Measurements from ENCODE around the gene LAMB4. TPM values are rescaled to one million over a fixed set of nuclear protein-coding genes. Genes with fewer than 3 reads are reported as not detected.

The LAMB4 gene
- total RNA-seq, 3 donors from 2014 or later = not detected

DNA sequence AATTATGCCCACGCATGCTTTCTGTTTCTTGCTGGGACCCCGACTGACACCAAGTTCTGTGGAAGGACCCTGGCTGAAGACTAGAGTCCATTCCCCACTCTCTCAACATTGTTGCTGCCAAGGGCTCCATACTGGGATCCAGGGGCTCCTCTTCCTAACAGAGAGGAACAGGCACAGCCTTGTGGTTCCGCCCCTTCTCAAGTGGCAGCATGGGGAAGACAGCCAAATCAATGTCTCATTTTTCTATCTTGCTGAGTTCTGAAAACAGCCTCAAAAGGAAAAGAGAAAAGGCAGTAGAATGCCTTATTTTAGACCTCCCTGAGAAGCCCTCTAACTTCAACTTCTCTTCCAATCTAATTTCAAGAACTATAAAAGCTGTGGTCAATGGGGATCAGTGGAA, 103.5 kb downstream of the LAMB4 start:
- DNase-seq = no peak
- Mint-ChIP-seq H3K9me3 (no peaks in the 10 kb centered on the region), H3K4me3 (no peak overlapping the region), H3K27me3 (ENCODE audit: low read depth) (peaks cover 8% of the 10 kb centered on the region), H3K4me1 (ENCODE audit: low read depth) (no peaks in the 10 kb centered on the region), H3K36me3 (ENCODE audit: insufficient read depth) (no peaks in the 10 kb centered on the region)
- no peak for ATAC-seq

- Mint-ChIP-seq H3K27me3 (ENCODE audit: low read depth) (peaks cover 8% of the 10 kb centered on the region), H3K4me3 (no peak overlapping the region), H3K36me3 (ENCODE audit: insufficient read depth) (no peaks in the 10 kb centered on the region), H3K4me1 (ENCODE audit: low read depth) (no peaks in the 10 kb centered on the region), H3K9me3 (no peaks in the 10 kb centered on the region)
- DNase-seq = no peak
- ATAC-seq = no peak
Observed at GRCh38 chr7:108026116-108026515, 104.0 kb downstream of the LAMB4 start.

DNA sequence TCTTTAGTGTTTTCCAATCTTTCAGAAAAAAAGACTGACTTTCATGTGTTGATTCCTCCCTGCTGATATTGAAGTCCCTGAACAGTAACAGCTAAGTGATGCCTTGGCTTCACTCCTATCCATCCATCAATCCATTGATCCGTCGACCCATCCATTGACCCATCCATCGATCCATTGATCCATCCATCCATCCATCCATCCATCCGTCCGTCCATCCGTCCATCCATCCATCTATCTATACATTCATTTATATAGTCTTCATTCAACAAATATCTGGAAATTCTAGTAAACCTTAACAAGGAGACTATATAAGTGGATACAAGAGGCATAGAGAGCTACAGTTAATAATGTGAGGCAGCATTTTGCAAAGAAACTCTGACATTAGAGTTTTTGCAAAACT, 105.6 kb downstream of the LAMB4 start:
- Mint-ChIP-seq H3K27me3 (ENCODE audit: low read depth) (peaks cover 10% of the 10 kb centered on the region), H3K9me3 (no peaks in the 10 kb centered on the region), H3K36me3 (ENCODE audit: insufficient read depth) (no peaks in the 10 kb centered on the region), H3K4me3 (no peak overlapping the region), H3K4me1 (ENCODE audit: low read depth) (no peaks in the 10 kb centered on the region)
- no peak for DNase-seq
- no peak for ATAC-seq

DNA sequence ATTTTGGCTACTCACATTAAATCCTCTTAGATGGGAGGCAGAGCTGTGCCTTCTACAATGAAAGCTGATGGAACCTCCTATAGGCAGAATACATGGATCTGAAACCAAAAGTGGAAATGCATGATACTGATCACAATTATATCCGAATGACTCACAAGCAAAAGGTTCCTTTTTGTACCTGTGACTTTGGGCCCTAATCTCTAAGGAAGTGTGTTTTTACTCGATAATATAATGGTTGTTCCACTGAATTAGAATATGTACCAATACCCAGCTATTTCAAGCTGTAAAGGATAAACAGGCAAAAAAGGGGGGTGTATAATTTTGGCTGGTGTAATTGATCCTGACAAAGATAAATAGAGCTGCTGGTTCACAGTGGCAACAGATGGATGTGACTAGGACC, 109.6 kb downstream of the LAMB4 start:
- ATAC-seq (no peak), DNase-seq (no peak)
- H3K27me3 Mint-ChIP-seq (ENCODE audit: low read depth) = peaks cover 21% of the 10 kb centered on the region
- H3K9me3 Mint-ChIP-seq = no peaks in the 10 kb centered on the region
- H3K36me3 Mint-ChIP-seq (ENCODE audit: insufficient read depth) = no peaks in the 10 kb centered on the region
- no peaks in the 10 kb centered on the region for H3K4me1 Mint-ChIP-seq (ENCODE audit: low read depth)
- H3K4me3 Mint-ChIP-seq = no peak overlapping the region

DNA sequence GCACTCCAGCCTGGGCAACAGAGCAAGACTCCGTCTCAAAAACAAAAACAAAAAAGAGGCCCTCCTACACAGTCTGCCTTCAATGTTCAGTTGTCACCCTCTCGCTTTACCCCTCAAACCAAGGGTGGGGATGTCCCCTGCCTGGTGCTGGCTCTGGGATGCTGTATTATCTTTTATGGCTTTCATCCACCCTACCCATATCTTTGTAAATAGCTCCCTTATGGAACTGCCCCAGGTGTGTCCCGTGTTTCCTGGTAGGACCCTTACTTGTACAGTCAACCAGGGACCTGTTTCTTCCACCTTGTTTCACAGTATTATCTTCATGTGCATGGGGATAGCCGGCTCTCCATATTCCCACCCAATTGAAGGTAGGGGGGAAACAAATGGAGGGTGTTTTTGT, 111.5 kb downstream of the LAMB4 start:
- H3K27me3 Mint-ChIP-seq (ENCODE audit: low read depth) = peaks cover 15% of the 10 kb centered on the region
- no peak for ATAC-seq
- no peak for DNase-seq
- H3K4me1 Mint-ChIP-seq (ENCODE audit: low read depth) = no peaks in the 10 kb centered on the region
- H3K36me3 Mint-ChIP-seq (ENCODE audit: insufficient read depth) = no peaks in the 10 kb centered on the region
- H3K9me3 Mint-ChIP-seq = no peaks in the 10 kb centered on the region
- H3K4me3 Mint-ChIP-seq = no peak overlapping the region

GRCh38 chr7:108017776-108018151, 112.4 kb downstream of the LAMB4 start:
- no peak overlapping the region for H3K4me3 Mint-ChIP-seq
- peaks cover 17% of the 10 kb centered on the region for H3K27me3 Mint-ChIP-seq (ENCODE audit: low read depth)
- no peaks in the 10 kb centered on the region for H3K36me3 Mint-ChIP-seq (ENCODE audit: insufficient read depth)
- ATAC-seq (no peak), DNase-seq (no peak)
- H3K9me3 Mint-ChIP-seq = no peaks in the 10 kb centered on the region
- no peaks in the 10 kb centered on the region for H3K4me1 Mint-ChIP-seq (ENCODE audit: low read depth)

- ATAC-seq (peak; percentile 84 to 90), DNase-seq (no peak)
- H3K4me3 Mint-ChIP-seq = no peak overlapping the region
Observed at GRCh38 chr7:108016841-108017775, 113.1 kb downstream of the LAMB4 start.

DNA sequence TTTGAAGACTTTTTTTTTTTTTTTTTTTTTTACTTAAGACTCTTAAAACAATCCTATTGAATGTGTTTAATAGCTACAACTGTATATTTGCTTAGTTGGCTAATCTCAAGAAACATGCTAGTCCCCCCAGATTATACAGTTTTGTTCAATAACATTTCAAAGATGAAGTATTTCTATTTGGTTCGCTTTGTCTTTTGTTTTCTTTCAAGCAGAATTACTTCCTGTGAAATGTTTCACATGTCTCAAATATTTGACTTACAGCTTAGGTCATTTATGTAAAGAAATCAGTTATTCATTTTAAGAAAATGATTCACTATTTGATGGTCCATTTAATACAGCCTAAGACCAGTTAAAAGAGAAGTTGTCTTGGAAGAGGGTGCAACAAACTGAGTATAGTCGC, 114.4 kb downstream of the LAMB4 start:
- ATAC-seq (no peak), DNase-seq (no peak)
- Mint-ChIP-seq H3K27me3 (ENCODE audit: low read depth) (peaks cover 19% of the 10 kb centered on the region), H3K9me3 (no peaks in the 10 kb centered on the region), H3K4me3 (no peak overlapping the region), H3K4me1 (ENCODE audit: low read depth) (no peaks in the 10 kb centered on the region), H3K36me3 (ENCODE audit: insufficient read depth) (no peaks in the 10 kb centered on the region)

More at GRCh38 chr7:108016841-108017775, 113.1 kb downstream of the LAMB4 start:
- no peaks in the 10 kb centered on the region for H3K4me1 Mint-ChIP-seq (ENCODE audit: low read depth)
- no peaks in the 10 kb centered on the region for H3K36me3 Mint-ChIP-seq (ENCODE audit: insufficient read depth)
- H3K27me3 Mint-ChIP-seq (ENCODE audit: low read depth) = peaks cover 20% of the 10 kb centered on the region
- no peaks in the 10 kb centered on the region for H3K9me3 Mint-ChIP-seq

- H3K4me3 Mint-ChIP-seq = no peak overlapping the region
- ATAC-seq (no peak), DNase-seq (no peak)
- no peaks in the 10 kb centered on the region for H3K9me3 Mint-ChIP-seq
- H3K4me1 Mint-ChIP-seq (ENCODE audit: low read depth) = no peaks in the 10 kb centered on the region
- peaks cover 18% of the 10 kb centered on the region for H3K27me3 Mint-ChIP-seq (ENCODE audit: low read depth)
- no peaks in the 10 kb centered on the region for H3K36me3 Mint-ChIP-seq (ENCODE audit: insufficient read depth)
Observed at GRCh38 chr7:108014747-108015682, 115.1 kb downstream of the LAMB4 start.

GRCh38 chr7:108014215-108014614, 115.9 kb downstream of the LAMB4 start:
- Mint-ChIP-seq H3K9me3 (no peaks in the 10 kb centered on the region), H3K4me3 (no peak overlapping the region), H3K36me3 (ENCODE audit: insufficient read depth) (no peaks in the 10 kb centered on the region), H3K4me1 (ENCODE audit: low read depth) (no peaks in the 10 kb centered on the region), H3K27me3 (ENCODE audit: low read depth) (peaks cover 15% of the 10 kb centered on the region)
- no peak for ATAC-seq
- no peak for DNase-seq

- no peak for DNase-seq
- no peak for ATAC-seq
- no peaks in the 10 kb centered on the region for H3K36me3 Mint-ChIP-seq (ENCODE audit: insufficient read depth)
- no peaks in the 10 kb centered on the region for H3K9me3 Mint-ChIP-seq
- no peak overlapping the region for H3K4me3 Mint-ChIP-seq
- H3K4me1 Mint-ChIP-seq (ENCODE audit: low read depth) = no peaks in the 10 kb centered on the region
- peaks cover 12% of the 10 kb centered on the region for H3K27me3 Mint-ChIP-seq (ENCODE audit: low read depth)
Observed at GRCh38 chr7:108012499-108013430, 117.4 kb downstream of the LAMB4 start.

GRCh38 chr7:108010377-108010776, 119.8 kb downstream of the LAMB4 start:
- Mint-ChIP-seq H3K9me3 (no peaks in the 10 kb centered on the region), H3K36me3 (ENCODE audit: insufficient read depth) (no peaks in the 10 kb centered on the region), H3K4me1 (ENCODE audit: low read depth) (no peaks in the 10 kb centered on the region), H3K4me3 (no peak overlapping the region), H3K27me3 (ENCODE audit: low read depth) (peaks cover 21% of the 10 kb centered on the region)
- ATAC-seq (no peak), DNase-seq (no peak)

DNA sequence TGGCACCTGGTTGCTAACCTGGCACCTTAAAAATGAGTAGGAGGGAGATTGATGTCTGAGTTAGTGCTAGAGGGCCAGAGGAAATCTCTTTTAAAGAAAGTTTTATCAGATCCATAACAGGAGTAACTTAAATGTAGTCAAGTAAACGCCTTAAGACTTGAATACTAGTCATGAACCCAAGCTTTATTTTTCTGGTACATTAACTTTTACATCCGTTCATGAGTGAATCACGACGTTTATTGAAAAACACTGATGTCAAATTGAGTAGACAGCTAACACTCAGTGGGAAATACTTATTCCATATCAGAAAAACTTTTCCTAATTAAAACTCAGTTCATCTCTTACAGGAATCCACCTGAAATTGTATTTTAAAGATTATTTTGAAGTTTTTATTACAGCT, 120.3 kb downstream of the LAMB4 start:
- DNase-seq = no peak
- Mint-ChIP-seq H3K4me1 (ENCODE audit: low read depth) (peaks cover 3% of the 10 kb centered on the region), H3K36me3 (ENCODE audit: insufficient read depth) (no peaks in the 10 kb centered on the region), H3K4me3 (no peak overlapping the region), H3K27me3 (ENCODE audit: low read depth) (peaks cover 25% of the 10 kb centered on the region), H3K9me3 (no peaks in the 10 kb centered on the region)
- no peak for ATAC-seq

DNA sequence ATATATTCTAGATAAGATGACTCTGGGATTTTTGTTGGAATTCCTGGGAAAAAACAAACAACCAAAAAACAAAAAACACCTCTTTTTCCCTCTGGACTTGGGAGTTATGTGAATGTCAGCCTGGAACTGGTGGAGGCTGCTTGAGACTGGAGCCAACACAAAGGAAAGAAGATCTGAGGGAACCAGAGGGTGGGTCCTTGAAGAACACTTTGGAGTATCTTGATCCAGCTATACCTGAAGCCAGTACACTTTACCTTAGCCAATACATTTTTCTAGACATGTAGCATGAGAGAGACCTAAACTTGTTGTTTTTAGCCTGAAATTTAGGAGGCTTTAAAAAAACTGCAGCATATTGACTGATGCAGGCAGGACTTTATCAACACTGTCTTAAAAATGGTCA, 121.3 kb downstream of the LAMB4 start:
- no peaks in the 10 kb centered on the region for H3K36me3 Mint-ChIP-seq (ENCODE audit: insufficient read depth)
- ATAC-seq (no peak), DNase-seq (no peak)
- no peak overlapping the region for H3K4me3 Mint-ChIP-seq
- H3K4me1 Mint-ChIP-seq (ENCODE audit: low read depth) = peaks cover 6% of the 10 kb centered on the region
- H3K27me3 Mint-ChIP-seq (ENCODE audit: low read depth) = peaks cover 36% of the 10 kb centered on the region
- H3K9me3 Mint-ChIP-seq = no peaks in the 10 kb centered on the region

Measured in activated T-cell treated with anti-CD3 and anti-CD28 coated beads, Interleukin-2, amount 50 U/mL, for 4 hours (primary cell).